ENCODE data around the gene SNAP23.

Gene SNAP23

DNA sequence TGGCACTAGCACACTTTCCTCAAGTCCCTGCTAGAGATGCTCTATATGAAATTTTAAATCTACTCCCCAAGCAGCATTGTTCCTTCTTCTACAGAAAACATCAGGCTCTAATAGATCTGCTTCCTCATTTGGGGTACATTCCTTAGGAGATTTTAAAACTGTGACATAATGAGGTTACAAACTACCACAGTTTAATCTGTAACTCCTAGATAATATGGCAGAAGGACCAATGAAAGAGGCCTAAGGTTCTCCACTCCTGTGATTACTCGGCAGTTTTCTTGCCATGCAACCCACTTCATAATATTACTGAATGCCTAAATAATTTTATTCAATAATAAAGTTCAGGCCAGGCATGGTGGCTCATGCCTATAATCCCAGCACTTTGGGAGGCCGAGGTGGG is 20.6 kb upstream of the SNAP23 start:
- Histone ChIP-seq H3K27me3 (ENCODE audit: control insufficient read depth in 3 of 3, insufficient read depth in 3 of 3, low read depth in 1 of 3, low read length in 3 of 3) (no peaks in the 10 kb centered on the region), H4K8ac (ENCODE audit: low read depth, low read length) (no peak overlapping the region), H3K9ac (ENCODE audit: low read depth, low read length, poor library complexity) (no peak overlapping the region), H2BK5ac (ENCODE audit: low read length) (no peak overlapping the region), H3K9me3 (replicated peaks in 1 of 2; ENCODE audit: control insufficient read depth in 2 of 2, insufficient read depth in 1 of 2, low read depth in 1 of 2, low read length in 2 of 2) (no peaks in the 10 kb centered on the region), H3K18ac (ENCODE audit: low read length) (no peak overlapping the region), H2BK12ac (ENCODE audit: low read length) (no peak overlapping the region), H2BK120ac (ENCODE audit: low read depth, low read length) (no peak overlapping the region), H3K23ac (ENCODE audit: low read depth, low read length, poor library complexity) (no peak overlapping the region), H2AK5ac (ENCODE audit: low read depth, low read length) (no peak overlapping the region), H3K14ac (ENCODE audit: low read length) (no peak overlapping the region), H3K79me1 (ENCODE audit: low read depth, low read length) (peaks cover 1% of the 10 kb centered on the region), H3K36me3 (replicated peaks in 1 of 2; ENCODE audit: control insufficient read depth in 2 of 2, insufficient read depth in 2 of 2, low read length in 2 of 2) (peaks cover 0 to 13% of the 10 kb centered on the region in 2 donors), H3K4me1 (ENCODE audit: control insufficient read depth in 2 of 2, insufficient read depth in 1 of 2, low read depth in 1 of 2, low read length in 2 of 2) (no peaks in the 10 kb centered on the region), H3K4ac (ENCODE audit: low read length) (no peak overlapping the region), H3K27ac (replicated peaks; ENCODE audit: low read length) (no peak overlapping the region), H4K91ac (ENCODE audit: low read depth, low read length, poor library complexity) (no peak overlapping the region), H2BK15ac (ENCODE audit: low read length) (no peak overlapping the region), H3K4me2 (ENCODE audit: insufficient read depth, low read length, poor library complexity, severe bottlenecking) (no peak overlapping the region), H2AFZ (ENCODE audit: low read length) (no peak overlapping the region), H3K4me3 (ENCODE audit: low read length in 2 of 2) (no peak overlapping the region)
- WGBS, 2 donors (ENCODE audit: extremely low coverage in 2 of 2, insufficient read length in 2 of 2, insufficient replicate concordance in 1 of 2) = no CpG with 5 or more reads among the region's 2 CpGs
- no peak for DNase-seq (ENCODE audit: low spot score)

DNA sequence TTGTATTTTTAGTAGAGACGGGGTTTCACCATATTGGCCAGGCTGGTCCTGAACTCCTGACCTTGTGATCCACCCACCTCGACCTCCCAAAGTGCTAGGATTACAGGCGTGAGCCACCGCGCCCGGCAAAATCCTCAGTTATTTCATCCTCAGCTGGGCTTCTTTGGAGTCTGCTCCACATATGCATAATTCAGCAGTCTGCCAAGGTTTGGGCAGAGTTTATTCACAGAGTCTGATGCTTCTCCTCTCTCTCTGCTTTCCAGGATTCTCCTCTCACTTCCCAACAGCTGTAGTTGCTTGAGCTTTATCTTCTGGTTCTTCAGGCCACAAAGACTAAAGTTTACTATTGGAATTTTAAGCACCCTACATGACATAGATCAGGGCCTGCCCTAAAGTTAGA is 12.7 kb upstream of the SNAP23 start:
- no peak overlapping the region for H3K4me2 ChIP-seq (ENCODE audit: insufficient read depth, low read length, poor library complexity, severe bottlenecking)
- no peak overlapping the region for H4K8ac ChIP-seq (ENCODE audit: low read depth, low read length)
- no peak overlapping the region for H2AFZ ChIP-seq (ENCODE audit: low read length)
- no peak overlapping the region for H3K14ac ChIP-seq (ENCODE audit: low read length)
- no peak overlapping the region for H4K91ac ChIP-seq (ENCODE audit: low read depth, low read length, poor library complexity)
- peaks cover 1% of the 10 kb centered on the region for H3K79me1 ChIP-seq (ENCODE audit: low read depth, low read length)
- H3K9me3 ChIP-seq (replicated peaks in 1 of 2; ENCODE audit: control insufficient read depth in 2 of 2, insufficient read depth in 1 of 2, low read depth in 1 of 2, low read length in 2 of 2) = no peaks in the 10 kb centered on the region
- DNase-seq (ENCODE audit: low spot score) = no peak
- no peak overlapping the region for H3K4ac ChIP-seq (ENCODE audit: low read length)
- H2BK5ac ChIP-seq (ENCODE audit: low read length) = no peak overlapping the region
- no CpG with 5 or more reads among the region's 6 CpGs for WGBS, 2 donors (ENCODE audit: extremely low coverage in 2 of 2, insufficient read length in 2 of 2, insufficient replicate concordance in 1 of 2)
- H3K27me3 ChIP-seq (ENCODE audit: control insufficient read depth in 3 of 3, insufficient read depth in 3 of 3, low read depth in 1 of 3, low read length in 3 of 3) = no peaks in the 10 kb centered on the region
- H3K18ac ChIP-seq (ENCODE audit: low read length) = no peak overlapping the region
- no peak overlapping the region for H2BK12ac ChIP-seq (ENCODE audit: low read length)
- H3K36me3 ChIP-seq (replicated peaks in 1 of 2; ENCODE audit: control insufficient read depth in 2 of 2, insufficient read depth in 2 of 2, low read length in 2 of 2) = peaks cover 0 to 4% of the 10 kb centered on the region in 2 donors
- no peak overlapping the region for H3K9ac ChIP-seq (ENCODE audit: low read depth, low read length, poor library complexity)
- no peak overlapping the region for H3K23ac ChIP-seq (ENCODE audit: low read depth, low read length, poor library complexity)
- H2AK5ac ChIP-seq (ENCODE audit: low read depth, low read length) = no peak overlapping the region
- no peak overlapping the region for H2BK15ac ChIP-seq (ENCODE audit: low read length)
- no peak overlapping the region for H2BK120ac ChIP-seq (ENCODE audit: low read depth, low read length)
- H3K27ac ChIP-seq (replicated peaks; ENCODE audit: low read length) = no peak overlapping the region
- H3K4me1 ChIP-seq (ENCODE audit: control insufficient read depth in 2 of 2, insufficient read depth in 1 of 2, low read depth in 1 of 2, low read length in 2 of 2) = no peaks in the 10 kb centered on the region
- no peak overlapping the region for H3K4me3 ChIP-seq (ENCODE audit: low read length in 2 of 2)

DNA sequence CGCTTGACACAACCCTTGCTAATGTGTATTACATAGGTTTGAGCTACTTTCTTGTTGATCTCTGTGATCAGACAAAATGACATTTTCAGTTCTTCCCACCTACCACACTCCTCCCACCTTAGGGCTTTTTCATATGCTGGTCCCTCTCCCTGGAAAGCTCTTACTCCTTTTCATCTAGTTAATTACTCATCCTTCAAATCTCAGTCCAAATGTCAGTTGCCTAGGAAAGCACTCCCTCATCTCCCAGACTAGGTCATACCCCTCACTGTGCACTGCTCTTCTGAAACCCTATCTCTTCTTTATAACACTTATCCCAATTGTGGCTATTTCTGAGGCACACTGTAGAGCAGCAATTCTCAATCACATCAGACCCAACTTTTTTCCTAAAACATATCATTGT is 11.8 kb upstream of the SNAP23 start:
- H3K18ac ChIP-seq (ENCODE audit: low read length) = no peak overlapping the region
- no peak overlapping the region for H2BK15ac ChIP-seq (ENCODE audit: low read length)
- H3K4me3 ChIP-seq (ENCODE audit: low read length in 2 of 2) = no peak overlapping the region
- H3K27me3 ChIP-seq (ENCODE audit: control insufficient read depth in 3 of 3, insufficient read depth in 3 of 3, low read depth in 1 of 3, low read length in 3 of 3) = no peaks in the 10 kb centered on the region
- H2BK120ac ChIP-seq (ENCODE audit: low read depth, low read length) = no peak overlapping the region
- H4K91ac ChIP-seq (ENCODE audit: low read depth, low read length, poor library complexity) = no peak overlapping the region
- peaks cover 3% of the 10 kb centered on the region for H3K79me1 ChIP-seq (ENCODE audit: low read depth, low read length)
- no peak overlapping the region for H3K4ac ChIP-seq (ENCODE audit: low read length)
- H2AFZ ChIP-seq (ENCODE audit: low read length) = no peak overlapping the region
- no peak overlapping the region for H3K23ac ChIP-seq (ENCODE audit: low read depth, low read length, poor library complexity)
- H3K9ac ChIP-seq (ENCODE audit: low read depth, low read length, poor library complexity) = no peak overlapping the region
- no peak for DNase-seq (ENCODE audit: low spot score)
- peaks cover 0 to 4% of the 10 kb centered on the region in 2 donors for H3K36me3 ChIP-seq (replicated peaks in 1 of 2; ENCODE audit: control insufficient read depth in 2 of 2, insufficient read depth in 2 of 2, low read length in 2 of 2)
- no peak overlapping the region for H3K4me2 ChIP-seq (ENCODE audit: insufficient read depth, low read length, poor library complexity, severe bottlenecking)
- H3K14ac ChIP-seq (ENCODE audit: low read length) = no peak overlapping the region
- H2AK5ac ChIP-seq (ENCODE audit: low read depth, low read length) = no peak overlapping the region
- H2BK5ac ChIP-seq (ENCODE audit: low read length) = no peak overlapping the region
- H3K9me3 ChIP-seq (replicated peaks in 1 of 2; ENCODE audit: control insufficient read depth in 2 of 2, insufficient read depth in 1 of 2, low read depth in 1 of 2, low read length in 2 of 2) = no peaks in the 10 kb centered on the region
- H3K27ac ChIP-seq (replicated peaks; ENCODE audit: low read length) = no peak overlapping the region
- no peak overlapping the region for H4K8ac ChIP-seq (ENCODE audit: low read depth, low read length)
- WGBS, 2 donors (ENCODE audit: extremely low coverage in 2 of 2, insufficient read length in 2 of 2, insufficient replicate concordance in 1 of 2) = no CpG with 5 or more reads among the region's 1 CpG
- H2BK12ac ChIP-seq (ENCODE audit: low read length) = no peak overlapping the region
- no peaks in the 10 kb centered on the region for H3K4me1 ChIP-seq (ENCODE audit: control insufficient read depth in 2 of 2, insufficient read depth in 1 of 2, low read depth in 1 of 2, low read length in 2 of 2)

DNA sequence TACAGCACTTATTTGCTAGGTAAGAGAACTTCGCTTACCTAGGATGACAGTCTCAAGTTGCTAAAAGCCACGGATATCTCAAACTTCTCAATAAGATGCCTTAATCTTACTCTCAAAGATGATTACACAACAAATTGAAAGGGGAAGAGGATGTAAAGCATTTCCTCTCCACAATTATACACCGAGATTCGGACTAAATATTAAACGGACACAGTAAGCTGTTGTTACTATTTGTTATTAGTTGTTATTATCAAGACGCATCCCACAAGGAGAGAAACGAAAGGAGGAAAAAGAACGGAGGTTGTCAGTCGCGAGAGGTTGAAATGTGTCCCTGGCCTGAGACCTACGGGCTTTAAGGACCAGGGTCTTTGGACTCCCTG is 5.2 kb upstream of the SNAP23 start:
- peak overlapping the region; percentile 92 for H3K9ac ChIP-seq (ENCODE audit: low read depth, low read length, poor library complexity)
- H3K79me1 ChIP-seq (ENCODE audit: low read depth, low read length) = peaks cover 2% of the 10 kb centered on the region
- H2AFZ ChIP-seq (ENCODE audit: low read length) = peak overlapping the region; percentile 96
- no peak overlapping the region for H4K91ac ChIP-seq (ENCODE audit: low read depth, low read length, poor library complexity)
- H3K4me2 ChIP-seq (ENCODE audit: insufficient read depth, low read length, poor library complexity, severe bottlenecking) = peak overlapping the region; percentile 61
- peak overlapping the region; percentile 89 for H3K18ac ChIP-seq (ENCODE audit: low read length)
- no peak overlapping the region for H2AK5ac ChIP-seq (ENCODE audit: low read depth, low read length)
- no peak for DNase-seq (ENCODE audit: low spot score)
- H2BK120ac ChIP-seq (ENCODE audit: low read depth, low read length) = no peak overlapping the region
- no peak overlapping the region for H2BK12ac ChIP-seq (ENCODE audit: low read length)
- no peaks in the 10 kb centered on the region for H3K9me3 ChIP-seq (replicated peaks in 1 of 2; ENCODE audit: control insufficient read depth in 2 of 2, insufficient read depth in 1 of 2, low read depth in 1 of 2, low read length in 2 of 2)
- WGBS, 2 donors (ENCODE audit: extremely low coverage in 2 of 2, insufficient read length in 2 of 2, insufficient replicate concordance in 1 of 2) = no CpG with 5 or more reads among the region's 11 CpGs
- H3K27me3 ChIP-seq (ENCODE audit: control insufficient read depth in 3 of 3, insufficient read depth in 3 of 3, low read depth in 1 of 3, low read length in 3 of 3) = no peaks in the 10 kb centered on the region
- H3K23ac ChIP-seq (ENCODE audit: low read depth, low read length, poor library complexity) = peak overlapping the region; percentile 81
- H3K4me3 ChIP-seq (ENCODE audit: low read length in 2 of 2) = peak overlapping the region; percentile 82 to 95
- peak overlapping the region; percentile 81 for H3K27ac ChIP-seq (replicated peaks; ENCODE audit: low read length)
- H2BK5ac ChIP-seq (ENCODE audit: low read length) = peak overlapping the region; percentile 33
- H2BK15ac ChIP-seq (ENCODE audit: low read length) = no peak overlapping the region
- no peak overlapping the region for H4K8ac ChIP-seq (ENCODE audit: low read depth, low read length)
- no peak overlapping the region for H3K4ac ChIP-seq (ENCODE audit: low read length)
- H3K4me1 ChIP-seq (ENCODE audit: control insufficient read depth in 2 of 2, insufficient read depth in 1 of 2, low read depth in 1 of 2, low read length in 2 of 2) = peaks cover 1 to 2% of the 10 kb centered on the region in 2 donors
- no peak overlapping the region for H3K14ac ChIP-seq (ENCODE audit: low read length)
- peaks cover 0 to 4% of the 10 kb centered on the region in 2 donors for H3K36me3 ChIP-seq (replicated peaks in 1 of 2; ENCODE audit: control insufficient read depth in 2 of 2, insufficient read depth in 2 of 2, low read length in 2 of 2)
